Neural progenitor cell (in vitro differentiated cells): ENCODE data around the gene TCP11. TPM values are rescaled to one million over a fixed set of nuclear protein-coding genes. Genes with fewer than 3 reads are reported as not detected.
A peak's percentile ranks its signal among the peaks of the same experiment; 100 is the strongest.

Experiments used
- DNase-seq: peaks from one replicate; pipeline ENCODE4 v3.0.0-alpha.2; 2016; ENCODE audit warnings: low spot score
- H2AFZ ChIP-seq: fragments of 200-600 bp; sonication (generic); replicated peaks from 2 replicates; pipeline ENCODE4 v1.6.1; 2016; ENCODE audit warnings: antibody characterized with exemption
- H3F3A ChIP-seq: fragments of 200-600 bp; sonication (generic); 2 replicates; pipeline ENCODE4 v1.6.1; 2016; ENCODE audit warnings: antibody characterized with exemption, low read depth
- H3K27ac ChIP-seq: fragments of 200-600 bp; sonication (generic); 2 replicates; pipeline ENCODE4 v1.5.1; 2016; ENCODE audit warnings: mild to moderate bottlenecking
- H3K27me3 ChIP-seq: fragments of 200-600 bp; sonication (generic); 2 replicates; pipeline ENCODE4 v1.6.1; 2016; ENCODE audit warnings: mild to moderate bottlenecking, moderate library complexity
- H3K36me3 ChIP-seq: fragments of 200-600 bp; sonication (generic); 2 replicates; pipeline ENCODE4 v1.5.1; 2016
- H3K4me1 ChIP-seq: fragments of 200-600 bp; sonication (generic); 2 replicates; pipeline ENCODE4 v1.6.1; 2016; ENCODE audit warnings: mixed run types
- H3K4me2 ChIP-seq: fragments of 200-600 bp; sonication (generic); 2 replicates; pipeline ENCODE4 v1.6.1; 2016
- H3K4me3 ChIP-seq: fragments of 200-600 bp; sonication (generic); 2 replicates; pipeline ENCODE4 v1.5.1; 2016
- H3K79me2 ChIP-seq: fragments of 200-600 bp; sonication (generic); 2 replicates; pipeline ENCODE4 v1.6.1; 2016; ENCODE audit warnings: low read depth
- H3K9ac ChIP-seq: fragments of 200-600 bp; sonication (generic); 2 replicates; pipeline ENCODE4 v1.6.1; 2016
- H3K9me3 ChIP-seq: fragments of 200-600 bp; sonication (generic); 2 replicates; pipeline ENCODE4 v1.5.1; 2016; ENCODE audit warnings: low read depth
- H4K20me1 ChIP-seq: fragments of 200-600 bp; sonication (generic); 2 replicates; pipeline ENCODE4 v1.6.1; 2016; ENCODE audit warnings: low read depth
- H3K27ac Mint-ChIP-seq: 3 replicates; pipeline ENCODE4 v1.8.0; 2021; ENCODE audit warnings: mixed read lengths
- H3K27me3 Mint-ChIP-seq: 2 replicates; pipeline ENCODE4 v1.8.0; 2022; ENCODE audit warnings: low read depth, mild to moderate bottlenecking, inconsistent platforms, moderate library complexity, mixed read lengths; ENCODE audit not compliant: insufficient read depth
- H3K36me3 Mint-ChIP-seq: 3 replicates; pipeline ENCODE4 v1.8.0; 2021; ENCODE audit warnings: mixed read lengths
- H3K4me1 Mint-ChIP-seq: 3 replicates; pipeline ENCODE4 v1.8.0; 2021; ENCODE audit warnings: mixed read lengths
- H3K4me3 Mint-ChIP-seq: 3 replicates; pipeline ENCODE4 v1.8.0; 2021; ENCODE audit warnings: mild to moderate bottlenecking, moderate library complexity, mixed read lengths
- H3K9me3 Mint-ChIP-seq: 3 replicates; pipeline ENCODE4 v1.8.0; 2020; ENCODE audit warnings: mixed read lengths
- EZH2 ChIP-seq: fragments of 200-600 bp; sonication (generic); IDR thresholded peaks from 2 replicates; pipeline ENCODE4 v1.6.1; 2017; ENCODE audit warnings: antibody characterized with exemption, mild to moderate bottlenecking, moderate library complexity
- EZH2phosphoT487 ChIP-seq: fragments of 200-600 bp; sonication (generic); IDR thresholded peaks from 2 replicates; pipeline ENCODE4 v1.6.1; 2017; ENCODE audit warnings: antibody characterized with exemption
- total RNA-seq: library from RNA; depleted of rRNA; stranded (reverse); fragments of >200 nt; gene quantifications from 2 replicates; pipeline ENCODE4 v1.2.3, GENCODE V29; 2015; ENCODE audit warnings: low replicate concordance
- TF ChIP-seq, protein P1 (sequence below): fragments of 200-600 bp; sonication (generic); IDR thresholded peaks from 2 replicates; pipeline ENCODE4 v1.5.1; 2017; ENCODE audit warnings: antibody characterized with exemption, mild to moderate bottlenecking

TCP11 gene
- total RNA-seq = 0.25 TPM in 1 of 2 replicates, not detected in the other

DNA sequence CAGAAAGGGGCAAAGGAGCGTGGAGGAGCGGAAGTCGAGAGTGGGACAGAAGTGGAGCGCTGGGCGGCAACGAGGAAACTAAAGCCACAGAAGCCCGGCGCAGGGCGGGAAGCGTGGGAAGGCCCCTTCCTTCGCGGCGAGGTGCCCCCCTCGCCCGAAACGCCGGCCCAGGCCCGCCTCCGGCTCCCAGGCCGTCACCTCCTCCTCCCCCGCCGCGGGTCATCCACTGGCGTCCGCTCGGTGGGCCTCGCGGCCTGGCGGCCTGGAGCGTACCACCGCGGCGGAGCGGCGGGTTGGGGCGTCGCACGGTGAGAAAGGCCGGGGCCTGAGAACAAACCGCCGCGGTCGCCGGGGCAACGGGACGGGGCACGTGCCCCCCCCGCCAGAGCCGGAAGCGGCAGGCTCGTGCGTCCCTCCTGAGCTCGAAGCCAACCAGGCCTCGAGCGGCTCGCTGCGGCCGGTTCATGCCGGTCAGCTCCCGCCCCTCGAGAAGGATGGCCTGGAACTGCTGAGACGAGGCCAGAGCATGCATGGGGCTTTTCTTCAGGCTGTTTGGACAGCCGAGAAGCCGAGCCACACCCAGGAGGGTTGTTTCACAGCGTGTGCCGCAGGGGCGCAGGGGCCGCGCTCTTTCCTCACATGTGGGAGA, at the start of gene TCP11:
TCP11 (minus strand) TSS at position 333 of the 649 bp plus-strand sequence. CDS start 469 bp downstream, outside the sequence.
- no peaks in the 10 kb centered on the region for H3K9me3 ChIP-seq
- H3K27ac Mint-ChIP-seq = peak within 1 kb of the TSS; percentile 97
- H3K79me2 ChIP-seq = no peaks in the 10 kb centered on the region
- H3K36me3 Mint-ChIP-seq = no peaks in the 10 kb centered on the region
- H3K9me3 Mint-ChIP-seq = no peaks in the 10 kb centered on the region
- H3K36me3 ChIP-seq = no peaks in the 10 kb centered on the region
- H3K27ac ChIP-seq = no peak within 1 kb of the TSS
- H3K4me3 Mint-ChIP-seq = peak within 1 kb of the TSS; percentile 55
- H3K4me1 Mint-ChIP-seq = peaks cover 21% of the 10 kb centered on the region
- H4K20me1 ChIP-seq = no peaks in the 10 kb centered on the region
- H3K27me3 Mint-ChIP-seq = peaks cover 7% of the 10 kb centered on the region
- peaks cover 2% of the 10 kb centered on the region for H3K4me1 ChIP-seq
- no peak within 1 kb of the TSS for H3K4me3 ChIP-seq
- peak within 1 kb of the TSS; percentile 48 for H2AFZ ChIP-seq
- H3K4me2 ChIP-seq = peak within 1 kb of the TSS; percentile 3
- H3F3A ChIP-seq = no peaks in the 10 kb centered on the region
- H3K27me3 ChIP-seq = no peaks in the 10 kb centered on the region
- no peak for DNase-seq
- no peak within 1 kb of the TSS for H3K9ac ChIP-seq
- TF ChIP-seq, protein P1, sequence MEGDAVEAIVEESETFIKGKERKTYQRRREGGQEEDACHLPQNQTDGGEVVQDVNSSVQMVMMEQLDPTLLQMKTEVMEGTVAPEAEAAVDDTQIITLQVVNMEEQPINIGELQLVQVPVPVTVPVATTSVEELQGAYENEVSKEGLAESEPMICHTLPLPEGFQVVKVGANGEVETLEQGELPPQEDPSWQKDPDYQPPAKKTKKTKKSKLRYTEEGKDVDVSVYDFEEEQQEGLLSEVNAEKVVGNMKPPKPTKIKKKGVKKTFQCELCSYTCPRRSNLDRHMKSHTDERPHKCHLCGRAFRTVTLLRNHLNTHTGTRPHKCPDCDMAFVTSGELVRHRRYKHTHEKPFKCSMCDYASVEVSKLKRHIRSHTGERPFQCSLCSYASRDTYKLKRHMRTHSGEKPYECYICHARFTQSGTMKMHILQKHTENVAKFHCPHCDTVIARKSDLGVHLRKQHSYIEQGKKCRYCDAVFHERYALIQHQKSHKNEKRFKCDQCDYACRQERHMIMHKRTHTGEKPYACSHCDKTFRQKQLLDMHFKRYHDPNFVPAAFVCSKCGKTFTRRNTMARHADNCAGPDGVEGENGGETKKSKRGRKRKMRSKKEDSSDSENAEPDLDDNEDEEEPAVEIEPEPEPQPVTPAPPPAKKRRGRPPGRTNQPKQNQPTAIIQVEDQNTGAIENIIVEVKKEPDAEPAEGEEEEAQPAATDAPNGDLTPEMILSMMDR = no peak
- TF ChIP-seq EZH2phosphoT487 (no peak), EZH2 (no peak)

DNA sequence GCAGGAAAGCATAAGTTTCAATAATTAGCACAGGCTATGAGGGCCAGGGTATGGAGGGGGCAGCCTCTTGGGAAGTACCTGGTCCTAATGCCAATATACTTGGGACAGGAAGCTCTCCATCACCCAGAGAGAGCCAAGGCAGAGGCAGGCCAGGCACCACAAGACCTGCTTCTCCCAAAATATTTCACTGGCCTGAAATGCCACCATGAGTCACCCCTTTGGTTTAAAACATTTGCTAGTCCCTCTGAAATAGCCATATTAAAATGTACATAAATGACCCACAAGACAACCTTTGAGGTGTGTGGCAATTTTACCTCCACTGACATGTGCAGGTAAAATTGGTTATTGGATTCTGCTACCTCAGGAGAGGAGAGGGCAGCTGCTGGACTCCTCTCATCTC, 49.2 kb upstream of the TCP11 start:
- Mint-ChIP-seq H3K4me1 (peaks cover 18% of the 10 kb centered on the region), H3K36me3 (no peaks in the 10 kb centered on the region), H3K27me3 (peaks cover 9% of the 10 kb centered on the region), H3K27ac (no peak overlapping the region), H3K4me3 (no peak overlapping the region), H3K9me3 (no peaks in the 10 kb centered on the region)
- Histone ChIP-seq H3K9me3 (no peaks in the 10 kb centered on the region), H2AFZ (no peak overlapping the region), H3K79me2 (no peaks in the 10 kb centered on the region), H3K9ac (no peak overlapping the region), H3K4me2 (no peak overlapping the region), H3F3A (peaks cover 7% of the 10 kb centered on the region), H3K4me3 (no peak overlapping the region), H4K20me1 (no peaks in the 10 kb centered on the region), H3K4me1 (peaks cover 18% of the 10 kb centered on the region), H3K27me3 (no peaks in the 10 kb centered on the region), H3K36me3 (no peaks in the 10 kb centered on the region), H3K27ac (no peak overlapping the region)
- no peak for DNase-seq
- no peak for TF ChIP-seq EZH2phosphoT487
- TF ChIP-seq, protein P1 = no peak
- TF ChIP-seq EZH2 = no peak

DNA sequence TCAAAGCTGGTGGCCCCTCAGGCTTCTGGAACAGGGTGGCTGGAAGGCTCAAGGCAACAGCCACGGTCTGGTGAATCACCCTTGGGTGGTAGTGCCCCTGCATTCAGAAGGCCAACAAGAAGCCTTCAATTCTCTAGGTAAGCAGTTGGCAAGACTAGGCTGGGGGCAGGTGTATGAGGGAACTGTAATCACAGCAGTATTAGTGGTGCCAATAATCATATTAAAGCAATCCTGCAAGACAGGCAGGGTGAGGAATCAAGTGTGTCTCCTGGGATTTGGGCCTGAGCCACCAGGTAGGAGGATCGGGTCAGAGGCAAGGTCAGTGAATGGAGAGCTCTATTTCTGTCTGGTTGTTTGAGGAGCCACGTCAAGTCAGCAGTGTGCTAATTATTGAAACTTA, 47.7 kb upstream of the TCP11 start:
- no peaks in the 10 kb centered on the region for H3K27me3 ChIP-seq
- no peak overlapping the region for H3K9ac ChIP-seq
- no peaks in the 10 kb centered on the region for H3K36me3 Mint-ChIP-seq
- H3F3A ChIP-seq = peaks cover 7% of the 10 kb centered on the region
- peaks cover 18% of the 10 kb centered on the region for H3K4me1 ChIP-seq
- H3K9me3 Mint-ChIP-seq = no peaks in the 10 kb centered on the region
- H3K4me1 Mint-ChIP-seq = peaks cover 19% of the 10 kb centered on the region
- no peaks in the 10 kb centered on the region for H3K79me2 ChIP-seq
- no peak overlapping the region for H3K4me3 Mint-ChIP-seq
- no peaks in the 10 kb centered on the region for H3K9me3 ChIP-seq
- H3K27ac Mint-ChIP-seq = no peak overlapping the region
- H3K36me3 ChIP-seq = no peaks in the 10 kb centered on the region
- no peak for TF ChIP-seq EZH2phosphoT487
- TF ChIP-seq, protein P1 = no peak
- TF ChIP-seq EZH2 = no peak
- no peak overlapping the region for H3K4me2 ChIP-seq
- H3K27me3 Mint-ChIP-seq = peaks cover 7% of the 10 kb centered on the region
- H2AFZ ChIP-seq = no peak overlapping the region
- H3K27ac ChIP-seq = no peak overlapping the region
- no peaks in the 10 kb centered on the region for H4K20me1 ChIP-seq
- H3K4me3 ChIP-seq = no peak overlapping the region
- no peak for DNase-seq
